Uterus (tissue), 2 donors: ENCODE measurements around the gene TNP2.

ENCODE experiments used
- POLR2A ChIP-seq, 2 donors: fragments of 450-650 bp; IDR thresholded peaks; one replicate each; pipeline ENCODE4 v1.6.1; 2016; ENCODE audit warnings: antibody characterized with exemption in 2 of 2, mild to moderate bottlenecking in 1 of 2, moderate library complexity in 1 of 2
- TF ChIP-seq, protein P1 (sequence below), 4 experiments: fragments of 200-600 bp in 2 of 4; fragments of 450-650 bp in 2 of 4; sonication (generic) in 2 of 4; IDR thresholded peaks; one replicate each; pipeline ENCODE4 v1.5.1; 2016 to 2019; ENCODE audit warnings: antibody characterized with exemption in 4 of 4, mild to moderate bottlenecking in 2 of 4, moderate library complexity in 1 of 4

DNA sequence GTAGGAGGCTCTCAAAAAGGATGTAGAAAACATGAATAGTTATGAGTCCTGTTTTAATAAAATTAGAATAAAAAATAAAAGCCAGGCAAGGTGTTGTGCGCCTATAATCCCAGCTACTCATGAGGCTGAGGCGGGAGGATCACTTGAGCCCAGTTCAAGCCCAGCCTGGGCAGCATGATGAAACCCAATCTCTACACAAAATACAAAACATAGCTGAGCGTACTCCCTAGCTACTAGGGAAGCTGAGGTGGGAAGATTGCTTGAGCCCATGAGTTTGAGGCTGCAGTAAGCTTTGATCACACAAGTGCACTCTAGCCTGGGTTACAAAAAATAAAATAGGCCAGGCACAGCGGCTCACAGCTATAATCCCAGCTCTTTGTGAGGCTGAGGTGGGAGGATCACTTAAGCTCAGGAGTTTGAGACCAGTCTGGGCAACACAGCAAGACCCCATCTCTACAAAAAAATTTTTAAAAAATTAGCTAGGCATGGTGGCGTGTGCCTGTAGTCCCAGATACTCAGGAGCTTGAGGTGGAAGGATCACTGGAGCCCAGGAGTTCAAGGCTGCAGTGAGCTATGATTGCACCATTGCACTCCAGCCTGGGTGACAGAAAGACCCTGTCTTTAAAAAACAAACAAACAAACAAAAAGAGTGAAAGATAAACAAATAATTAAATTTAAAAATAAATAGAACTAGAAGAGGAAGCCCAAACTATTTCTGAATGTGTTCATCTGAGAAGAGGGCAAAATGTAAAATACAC is 29.2 kb upstream of the TNP2 start:
- TF ChIP-seq, protein P1, sequence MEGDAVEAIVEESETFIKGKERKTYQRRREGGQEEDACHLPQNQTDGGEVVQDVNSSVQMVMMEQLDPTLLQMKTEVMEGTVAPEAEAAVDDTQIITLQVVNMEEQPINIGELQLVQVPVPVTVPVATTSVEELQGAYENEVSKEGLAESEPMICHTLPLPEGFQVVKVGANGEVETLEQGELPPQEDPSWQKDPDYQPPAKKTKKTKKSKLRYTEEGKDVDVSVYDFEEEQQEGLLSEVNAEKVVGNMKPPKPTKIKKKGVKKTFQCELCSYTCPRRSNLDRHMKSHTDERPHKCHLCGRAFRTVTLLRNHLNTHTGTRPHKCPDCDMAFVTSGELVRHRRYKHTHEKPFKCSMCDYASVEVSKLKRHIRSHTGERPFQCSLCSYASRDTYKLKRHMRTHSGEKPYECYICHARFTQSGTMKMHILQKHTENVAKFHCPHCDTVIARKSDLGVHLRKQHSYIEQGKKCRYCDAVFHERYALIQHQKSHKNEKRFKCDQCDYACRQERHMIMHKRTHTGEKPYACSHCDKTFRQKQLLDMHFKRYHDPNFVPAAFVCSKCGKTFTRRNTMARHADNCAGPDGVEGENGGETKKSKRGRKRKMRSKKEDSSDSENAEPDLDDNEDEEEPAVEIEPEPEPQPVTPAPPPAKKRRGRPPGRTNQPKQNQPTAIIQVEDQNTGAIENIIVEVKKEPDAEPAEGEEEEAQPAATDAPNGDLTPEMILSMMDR (IDR thresholded peaks at IDR 0.05), result no peak
- TF ChIP-seq POLR2A (IDR thresholded peaks at IDR 0.05), result no peak
